ENCODE data around the gene ALPG.

GRCh38 chr2:232434091-232434490 is 27.4 kb downstream of the ALPG start:
- TF ChIP-seq REST (IDR thresholded peaks at IDR 0.05; ENCODE audit: insufficient read depth in 1 of 2, low read depth in 2 of 2, low read length in 2 of 2) (no peak), POLR2AphosphoS5 (IDR thresholded peaks at IDR 0.05; ENCODE audit: low read depth, low read length) (no peak)
